Limb (tissue), 2 donors: ENCODE data around the gene IQCF2.
A peak's percentile ranks its signal among the peaks of the same experiment; 100 is the strongest.
"Not testable (repeated sequence)": the region's sequence is repeated elsewhere in the genome, so short reads cannot be mapped to it uniquely, and the experiment has no call there.

Experiments
- DNase-seq, 2 donors: peaks; one replicate each; pipeline ENCODE4 v3.0.0-alpha.2; 2016; ENCODE audit errors: extremely low spot score in 2 of 2

The IQCF2 gene

GRCh38 chr3:51860703-51861665, at the start of gene IQCF2:
Gene IQCF2 (plus strand): TSS chr3:51861615. CDS start chr3:51861667, 52 bp downstream.
- no peak for DNase-seq

GRCh38 chr3:51813539-51813938, 47.9 kb upstream of the IQCF2 start:
- DNase-seq, result peak in 1 of 2 donors; percentile 45

- DNase-seq, result no peak
Measured at GRCh38 chr3:51814034-51814433, 47.4 kb upstream of the IQCF2 start.

- DNase-seq, result no peak
Measured at GRCh38 chr3:51815614-51816013, 45.8 kb upstream of the IQCF2 start.

- DNase-seq, result no peak
Measured at GRCh38 chr3:51816723-51817122, 44.7 kb upstream of the IQCF2 start.

- DNase-seq, result no peak
Measured at GRCh38 chr3:51817375-51817774, 44.0 kb upstream of the IQCF2 start.

- no peak for DNase-seq
Measured at GRCh38 chr3:51819151-51819550, 42.3 kb upstream of the IQCF2 start.

GRCh38 chr3:51819709-51820406, 41.6 kb upstream of the IQCF2 start:
- no peak for DNase-seq

- DNase-seq, result no peak
Measured at GRCh38 chr3:51828297-51828696, 33.1 kb upstream of the IQCF2 start.

- no peak for DNase-seq
Measured at GRCh38 chr3:51830345-51830744, 31.1 kb upstream of the IQCF2 start.

GRCh38 chr3:51830836-51831385, 30.5 kb upstream of the IQCF2 start:
- DNase-seq, result no peak

- no peak for DNase-seq
Measured at GRCh38 chr3:51836606-51837005, 24.8 kb upstream of the IQCF2 start.

- DNase-seq, result no peak
Measured at GRCh38 chr3:51845129-51845528, 16.3 kb upstream of the IQCF2 start.

- not testable (repeated sequence) for DNase-seq
Measured at GRCh38 chr3:51855411-51855810, 6.0 kb upstream of the IQCF2 start.

GRCh38 chr3:51862886-51863285, 1.5 kb downstream of the IQCF2 start:
- no peak for DNase-seq

- not testable (repeated sequence) for DNase-seq
Measured at GRCh38 chr3:51868896-51869295, 7.5 kb downstream of the IQCF2 start.

- DNase-seq, result no peak
Measured at GRCh38 chr3:51869304-51869703, 7.9 kb downstream of the IQCF2 start.

- no peak for DNase-seq
Measured at GRCh38 chr3:51873253-51873766, 11.9 kb downstream of the IQCF2 start.

GRCh38 chr3:51873876-51874275, 12.5 kb downstream of the IQCF2 start:
- no peak for DNase-seq

GRCh38 chr3:51874411-51874810, 13.0 kb downstream of the IQCF2 start:
- DNase-seq, result no peak

- DNase-seq, result no peak
Measured at GRCh38 chr3:51874889-51875288, 13.5 kb downstream of the IQCF2 start.

- DNase-seq, result no peak
Measured at GRCh38 chr3:51875501-51875900, 14.1 kb downstream of the IQCF2 start, which contains the start of gene IQCF5. Gene IQCF5 (minus strand): TSS chr3:51875601. CDS start chr3:51875531, 70 bp downstream.
